ENCODE data around the gene GABRG3. TPM values are rescaled to one million over a fixed set of nuclear protein-coding genes. Genes with fewer than 3 reads are reported as not detected.

The GABRG3 gene
- total and polyA plus RNA-seq, 2 experiments from 2014 or later, result 0.10 to 1.4 TPM

DNA sequence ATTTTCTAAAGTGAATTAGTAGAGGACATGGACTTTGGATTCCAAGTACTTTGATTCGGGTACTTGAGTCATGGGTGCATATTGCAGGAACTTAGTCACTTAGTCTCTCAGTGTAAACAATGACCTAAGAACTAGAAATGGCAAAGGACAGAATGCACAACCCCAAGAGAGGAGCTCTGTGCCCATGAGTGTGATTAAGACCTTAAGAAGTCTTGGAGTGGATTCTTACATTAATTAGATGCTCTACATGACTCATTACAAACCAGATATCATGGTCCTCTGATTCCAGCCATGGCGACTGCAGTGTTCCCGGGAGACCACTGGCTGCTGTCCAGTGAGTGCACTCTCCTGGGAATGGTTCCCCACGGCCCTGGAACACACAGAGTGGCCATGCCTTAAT is 251.5 kb downstream of the GABRG3 start (continued):
- TF ChIP-seq, protein P1, sequence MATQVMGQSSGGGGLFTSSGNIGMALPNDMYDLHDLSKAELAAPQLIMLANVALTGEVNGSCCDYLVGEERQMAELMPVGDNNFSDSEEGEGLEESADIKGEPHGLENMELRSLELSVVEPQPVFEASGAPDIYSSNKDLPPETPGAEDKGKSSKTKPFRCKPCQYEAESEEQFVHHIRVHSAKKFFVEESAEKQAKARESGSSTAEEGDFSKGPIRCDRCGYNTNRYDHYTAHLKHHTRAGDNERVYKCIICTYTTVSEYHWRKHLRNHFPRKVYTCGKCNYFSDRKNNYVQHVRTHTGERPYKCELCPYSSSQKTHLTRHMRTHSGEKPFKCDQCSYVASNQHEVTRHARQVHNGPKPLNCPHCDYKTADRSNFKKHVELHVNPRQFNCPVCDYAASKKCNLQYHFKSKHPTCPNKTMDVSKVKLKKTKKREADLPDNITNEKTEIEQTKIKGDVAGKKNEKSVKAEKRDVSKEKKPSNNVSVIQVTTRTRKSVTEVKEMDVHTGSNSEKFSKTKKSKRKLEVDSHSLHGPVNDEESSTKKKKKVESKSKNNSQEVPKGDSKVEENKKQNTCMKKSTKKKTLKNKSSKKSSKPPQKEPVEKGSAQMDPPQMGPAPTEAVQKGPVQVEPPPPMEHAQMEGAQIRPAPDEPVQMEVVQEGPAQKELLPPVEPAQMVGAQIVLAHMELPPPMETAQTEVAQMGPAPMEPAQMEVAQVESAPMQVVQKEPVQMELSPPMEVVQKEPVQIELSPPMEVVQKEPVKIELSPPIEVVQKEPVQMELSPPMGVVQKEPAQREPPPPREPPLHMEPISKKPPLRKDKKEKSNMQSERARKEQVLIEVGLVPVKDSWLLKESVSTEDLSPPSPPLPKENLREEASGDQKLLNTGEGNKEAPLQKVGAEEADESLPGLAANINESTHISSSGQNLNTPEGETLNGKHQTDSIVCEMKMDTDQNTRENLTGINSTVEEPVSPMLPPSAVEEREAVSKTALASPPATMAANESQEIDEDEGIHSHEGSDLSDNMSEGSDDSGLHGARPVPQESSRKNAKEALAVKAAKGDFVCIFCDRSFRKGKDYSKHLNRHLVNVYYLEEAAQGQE (IDR thresholded peaks at IDR 0.05; ENCODE audit: unreplicated experiment), result no peak

DNA sequence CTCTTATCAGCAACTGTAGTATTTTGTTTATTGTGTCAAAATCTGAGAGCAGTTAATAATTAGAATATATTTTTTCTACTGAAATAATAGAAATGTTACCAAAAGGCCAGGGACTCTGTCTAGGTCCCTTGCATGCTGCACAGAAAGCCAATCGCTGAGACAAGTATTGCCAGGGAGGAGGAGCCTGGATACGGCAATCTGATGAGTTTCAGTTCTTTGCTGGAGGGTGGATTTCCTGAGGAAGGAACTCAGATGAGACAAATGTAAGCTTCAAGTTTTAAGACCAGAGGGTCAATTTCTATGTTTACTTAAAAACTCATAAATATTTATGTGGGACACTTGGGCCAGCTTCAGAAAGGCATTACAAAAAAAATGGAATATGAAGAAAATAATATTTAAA is 252.2 kb downstream of the GABRG3 start:
- Histone ChIP-seq H3K27me3 (ENCODE audit: insufficient read depth) (no peaks in the 10 kb centered on the region), H2AFZ (no peak overlapping the region), H3F3A (replicated peaks; ENCODE audit: low read depth) (no peaks in the 10 kb centered on the region), H3K36me3 (ENCODE audit: insufficient read depth) (no peaks in the 10 kb centered on the region), H3K4me2 (no peak overlapping the region), H3K4me3 (no peak overlapping the region), H3K9me2 (ENCODE audit: insufficient read depth) (no peaks in the 10 kb centered on the region), H4K20me1 (replicated peaks; ENCODE audit: insufficient read depth) (no peaks in the 10 kb centered on the region), H3K27ac (ENCODE audit: low read depth) (no peak overlapping the region), H3K4me1 (ENCODE audit: insufficient read depth) (no peaks in the 10 kb centered on the region), H3K79me2 (replicated peaks; ENCODE audit: insufficient read depth) (no peaks in the 10 kb centered on the region)
- H3K27ac Mint-ChIP-seq, result no peak overlapping the region
- H3K9me3 Mint-ChIP-seq, result peaks cover 3% of the 10 kb centered on the region; the same call in 2 of the 3 replicates
- peaks cover 5% of the 10 kb centered on the region; the same call in 1 of the 3 replicates for H3K4me1 Mint-ChIP-seq
- peaks cover 2% of the 10 kb centered on the region for H3K27me3 Mint-ChIP-seq (ENCODE audit: insufficient read depth, low read depth, poor library complexity)
- no peaks in the 10 kb centered on the region; the same call in 2 of the 3 replicates for H3K36me3 Mint-ChIP-seq (ENCODE audit: low read depth)
- TF ChIP-seq, protein P2, sequence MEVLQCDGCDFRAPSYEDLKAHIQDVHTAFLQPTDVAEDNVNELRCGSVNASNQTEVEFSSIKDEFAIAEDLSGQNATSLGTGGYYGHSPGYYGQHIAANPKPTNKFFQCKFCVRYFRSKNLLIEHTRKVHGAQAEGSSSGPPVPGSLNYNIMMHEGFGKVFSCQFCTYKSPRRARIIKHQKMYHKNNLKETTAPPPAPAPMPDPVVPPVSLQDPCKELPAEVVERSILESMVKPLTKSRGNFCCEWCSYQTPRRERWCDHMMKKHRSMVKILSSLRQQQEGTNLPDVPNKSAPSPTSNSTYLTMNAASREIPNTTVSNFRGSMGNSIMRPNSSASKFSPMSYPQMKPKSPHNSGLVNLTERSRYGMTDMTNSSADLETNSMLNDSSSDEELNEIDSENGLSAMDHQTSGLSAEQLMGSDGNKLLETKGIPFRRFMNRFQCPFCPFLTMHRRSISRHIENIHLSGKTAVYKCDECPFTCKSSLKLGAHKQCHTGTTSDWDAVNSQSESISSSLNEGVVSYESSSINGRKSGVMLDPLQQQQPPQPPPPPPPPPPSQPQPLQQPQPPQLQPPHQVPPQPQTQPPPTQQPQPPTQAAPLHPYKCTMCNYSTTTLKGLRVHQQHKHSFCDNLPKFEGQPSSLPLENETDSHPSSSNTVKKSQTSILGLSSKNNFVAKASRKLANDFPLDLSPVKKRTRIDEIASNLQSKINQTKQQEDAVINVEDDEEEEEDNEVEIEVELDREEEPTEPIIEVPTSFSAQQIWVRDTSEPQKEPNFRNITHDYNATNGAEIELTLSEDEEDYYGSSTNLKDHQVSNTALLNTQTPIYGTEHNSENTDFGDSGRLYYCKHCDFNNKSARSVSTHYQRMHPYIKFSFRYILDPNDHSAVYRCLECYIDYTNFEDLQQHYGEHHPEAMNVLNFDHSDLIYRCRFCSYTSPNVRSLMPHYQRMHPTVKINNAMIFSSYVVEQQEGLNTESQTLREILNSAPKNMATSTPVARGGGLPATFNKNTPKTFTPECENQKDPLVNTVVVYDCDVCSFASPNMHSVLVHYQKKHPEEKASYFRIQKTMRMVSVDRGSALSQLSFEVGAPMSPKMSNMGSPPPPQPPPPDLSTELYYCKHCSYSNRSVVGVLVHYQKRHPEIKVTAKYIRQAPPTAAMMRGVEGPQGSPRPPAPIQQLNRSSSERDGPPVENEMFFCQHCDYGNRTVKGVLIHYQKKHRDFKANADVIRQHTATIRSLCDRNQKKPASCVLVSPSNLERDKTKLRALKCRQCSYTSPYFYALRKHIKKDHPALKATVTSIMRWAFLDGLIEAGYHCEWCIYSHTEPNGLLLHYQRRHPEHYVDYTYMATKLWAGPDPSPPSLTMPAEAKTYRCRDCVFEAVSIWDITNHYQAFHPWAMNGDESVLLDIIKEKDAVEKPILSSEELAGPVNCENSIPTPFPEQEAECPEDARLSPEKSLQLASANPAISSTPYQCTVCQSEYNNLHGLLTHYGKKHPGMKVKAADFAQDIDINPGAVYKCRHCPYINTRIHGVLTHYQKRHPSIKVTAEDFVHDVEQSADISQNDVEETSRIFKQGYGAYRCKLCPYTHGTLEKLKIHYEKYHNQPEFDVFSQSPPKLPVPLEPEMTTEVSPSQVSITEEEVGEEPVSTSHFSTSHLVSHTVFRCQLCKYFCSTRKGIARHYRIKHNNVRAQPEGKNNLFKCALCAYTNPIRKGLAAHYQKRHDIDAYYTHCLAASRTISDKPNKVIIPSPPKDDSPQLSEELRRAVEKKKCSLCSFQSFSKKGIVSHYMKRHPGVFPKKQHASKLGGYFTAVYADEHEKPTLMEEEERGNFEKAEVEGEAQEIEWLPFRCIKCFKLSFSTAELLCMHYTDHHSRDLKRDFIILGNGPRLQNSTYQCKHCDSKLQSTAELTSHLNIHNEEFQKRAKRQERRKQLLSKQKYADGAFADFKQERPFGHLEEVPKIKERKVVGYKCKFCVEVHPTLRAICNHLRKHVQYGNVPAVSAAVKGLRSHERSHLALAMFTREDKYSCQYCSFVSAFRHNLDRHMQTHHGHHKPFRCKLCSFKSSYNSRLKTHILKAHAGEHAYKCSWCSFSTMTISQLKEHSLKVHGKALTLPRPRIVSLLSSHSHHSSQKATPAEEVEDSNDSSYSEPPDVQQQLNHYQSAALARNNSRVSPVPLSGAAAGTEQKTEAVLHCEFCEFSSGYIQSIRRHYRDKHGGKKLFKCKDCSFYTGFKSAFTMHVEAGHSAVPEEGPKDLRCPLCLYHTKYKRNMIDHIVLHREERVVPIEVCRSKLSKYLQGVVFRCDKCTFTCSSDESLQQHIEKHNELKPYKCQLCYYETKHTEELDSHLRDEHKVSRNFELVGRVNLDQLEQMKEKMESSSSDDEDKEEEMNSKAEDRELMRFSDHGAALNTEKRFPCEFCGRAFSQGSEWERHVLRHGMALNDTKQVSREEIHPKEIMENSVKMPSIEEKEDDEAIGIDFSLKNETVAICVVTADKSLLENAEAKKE (CRISPR knock-in tag; IDR thresholded peaks at IDR 0.05), result no peak
- ATAC-seq (no peak), DNase-seq (ENCODE audit: low spot score) (no peak)
- no peak overlapping the region for H3K4me3 Mint-ChIP-seq

Data from GM23338 (cell line).